ENCODE results near the gene PSMB10.
A peak's percentile ranks its signal among the peaks of the same experiment; 100 is the strongest.

PSMB10 gene

GRCh38 chr16:67892899-67893742, 43.5 kb downstream of the PSMB10 start, which contains the start of gene PSKH1 (continued):
- TF ChIP-seq ZNF24 (tag by site-specific recombination; IDR thresholded peaks at IDR 0.05) (no peak), ZNF555 (tag by site-specific recombination; conservative IDR thresholded peaks at IDR 0.05) (no peak), ZNF639 (tag by site-specific recombination; IDR thresholded peaks at IDR 0.05) (no peak), ZNF274 (IDR thresholded peaks at IDR 0.05; ENCODE audit: low read length) (no peak), ZNF274 (tag by site-specific recombination; IDR thresholded peaks at IDR 0.05; ENCODE audit: borderline replicate concordance) (no peak), ZNF704 (tag by site-specific recombination; IDR thresholded peaks at IDR 0.05) (no peak), ZNF211 (tag by site-specific recombination; IDR thresholded peaks at IDR 0.05; ENCODE audit: low read depth) (no peak), ZFP69B (tag by site-specific recombination; IDR thresholded peaks at IDR 0.05) (no peak), ZNF76 (tag by site-specific recombination; IDR thresholded peaks at IDR 0.05; ENCODE audit: borderline replicate concordance, low read depth) (peak; percentile 75), ZNF777 (tag by site-specific recombination; IDR thresholded peaks at IDR 0.05; ENCODE audit: borderline replicate concordance) (no peak; the same call in 1 of the 2 replicates)

- CTCF ChIA-PET = interaction anchor here (1.3 to 3.2 kb wide), 3 partner anchors 9 to 76 kb away, joined by 3 to 22 read pairs (median 10); no protein-coding TSS in a partner anchor
- no peaks in the 10 kb centered on the region for H3K9me3 ChIP-seq (ENCODE audit: control insufficient read depth, insufficient read depth, low read depth, low read length)
- POLR2A ChIA-PET = interaction anchor here (0.7 to 1.0 kb wide), 3 partner anchors 33 to 43 kb away, joined by 3 to 5 read pairs (median 3); no protein-coding TSS in a partner anchor
- peaks cover 4% of the 10 kb centered on the region for H3K4me1 ChIP-seq (ENCODE audit: control insufficient read depth, insufficient read depth, low read length)
- H3K4me3 ChIP-seq (ENCODE audit: low read depth, low read length) = peak overlapping the region; percentile 19; the same call in 1 of the 2 replicates
- TF ChIP-seq PRDM10 (tag by site-specific recombination; IDR thresholded peaks at IDR 0.05) (no peak), ZBTB21 (tag by site-specific recombination; IDR thresholded peaks at IDR 0.05) (no peak), ZNF692 (tag by site-specific recombination; IDR thresholded peaks at IDR 0.05) (no peak), ZNF664 (tag by site-specific recombination; IDR thresholded peaks at IDR 0.05) (peak; percentile 20; the same call in 1 of the 2 replicates)
- H3K27ac ChIP-seq (ENCODE audit: extremely low read depth, low read depth, low read length) = peak overlapping the region; percentile 28; the same call in 1 of the 2 replicates
- peaks cover 0 to 3% of the 10 kb centered on the region in 2 experiments; a peak in 2 of 3 replicates for H3K36me3 ChIP-seq (ENCODE audit: control insufficient read depth in 2 of 2, insufficient read depth in 1 of 2, low read length in 2 of 2)
Measured at GRCh38 chr16:67892375-67892774, 44.3 kb downstream of the PSMB10 start.
